Retinal pigment epithelial cell (primary cell): ENCODE data around the gene PCAT7.
A peak's percentile ranks its signal among the peaks of the same experiment; 100 is the strongest.
"Not testable (repeated sequence)": the region's sequence is repeated elsewhere in the genome, so short reads cannot be mapped to it uniquely, and the experiment has no call there.

Experiments used
- DNase-seq: peaks from one replicate; pipeline ENCODE4 v3.0.0-alpha.2; 2010; ENCODE audit warnings: low read depth
- H3K4me3 ChIP-seq: 2 replicates; pipeline ENCODE4 v1.5.1; 2011; ENCODE audit warnings: mild to moderate bottlenecking, low read length, control low read depth, moderate library complexity
- CTCF ChIP-seq: conservative IDR thresholded peaks from 2 replicates; pipeline ENCODE4 v1.5.1; 2011; ENCODE audit warnings: low read depth, low read length, control low read depth, inconsistent platforms

The PCAT7 gene

GRCh38 chr9:94563548-94563947, 8.7 kb downstream of the PCAT7 start:
- peak; percentile 25 for TF ChIP-seq CTCF
- H3K4me3 ChIP-seq, result no peak overlapping the region
- DNase-seq, result peak; percentile 13

DNA sequence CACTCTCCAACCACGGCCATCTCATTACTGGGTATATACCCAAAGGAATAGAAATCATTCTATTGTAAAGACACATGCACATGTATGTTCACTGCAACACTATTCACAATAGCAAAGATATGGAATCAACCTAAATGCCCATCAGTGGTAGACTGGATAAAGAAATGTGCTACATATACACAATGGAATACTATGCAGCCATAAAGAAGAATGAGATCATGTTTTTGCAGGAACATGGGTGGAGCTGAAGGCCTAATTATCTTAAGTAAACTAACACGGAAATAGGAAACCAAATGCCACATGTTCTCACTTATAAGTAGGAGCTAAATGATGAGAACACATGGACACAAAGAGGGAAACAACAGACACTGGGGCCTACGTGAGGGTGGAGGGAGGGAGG, 9.4 kb downstream of the PCAT7 start:
- H3K4me3 ChIP-seq, DNase-seq: not testable (repeated sequence)

GRCh38 chr9:94566550-94566949, 11.7 kb downstream of the PCAT7 start:
- no peak for TF ChIP-seq CTCF
- DNase-seq, result no peak
- no peak overlapping the region for H3K4me3 ChIP-seq

DNA sequence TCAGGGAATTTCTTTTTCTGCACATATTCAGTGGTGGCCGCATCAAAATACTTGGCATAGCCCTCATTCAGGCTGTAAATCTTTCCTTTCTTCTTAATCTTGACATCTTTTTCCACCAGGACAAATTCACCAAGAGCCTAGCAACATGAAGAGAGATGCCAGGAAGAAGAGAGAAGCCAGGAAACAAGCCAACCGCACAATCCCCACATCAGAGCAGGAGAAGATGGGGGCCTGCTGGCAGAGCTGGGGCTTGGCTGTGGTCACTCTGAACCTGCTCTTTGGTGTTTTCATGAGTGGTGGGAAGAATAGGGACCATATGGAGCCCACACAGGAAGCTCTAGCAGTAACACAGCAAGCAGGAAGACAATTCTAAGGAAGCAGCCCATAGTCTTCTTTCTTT, 12.4 kb downstream of the PCAT7 start:
- no peak overlapping the region for H3K4me3 ChIP-seq
- no peak for DNase-seq
- TF ChIP-seq CTCF, result no peak

GRCh38 chr9:94568250-94568889, 13.5 kb downstream of the PCAT7 start:
- TF ChIP-seq CTCF, result no peak
- no peak overlapping the region for H3K4me3 ChIP-seq
- DNase-seq, result no peak

DNA sequence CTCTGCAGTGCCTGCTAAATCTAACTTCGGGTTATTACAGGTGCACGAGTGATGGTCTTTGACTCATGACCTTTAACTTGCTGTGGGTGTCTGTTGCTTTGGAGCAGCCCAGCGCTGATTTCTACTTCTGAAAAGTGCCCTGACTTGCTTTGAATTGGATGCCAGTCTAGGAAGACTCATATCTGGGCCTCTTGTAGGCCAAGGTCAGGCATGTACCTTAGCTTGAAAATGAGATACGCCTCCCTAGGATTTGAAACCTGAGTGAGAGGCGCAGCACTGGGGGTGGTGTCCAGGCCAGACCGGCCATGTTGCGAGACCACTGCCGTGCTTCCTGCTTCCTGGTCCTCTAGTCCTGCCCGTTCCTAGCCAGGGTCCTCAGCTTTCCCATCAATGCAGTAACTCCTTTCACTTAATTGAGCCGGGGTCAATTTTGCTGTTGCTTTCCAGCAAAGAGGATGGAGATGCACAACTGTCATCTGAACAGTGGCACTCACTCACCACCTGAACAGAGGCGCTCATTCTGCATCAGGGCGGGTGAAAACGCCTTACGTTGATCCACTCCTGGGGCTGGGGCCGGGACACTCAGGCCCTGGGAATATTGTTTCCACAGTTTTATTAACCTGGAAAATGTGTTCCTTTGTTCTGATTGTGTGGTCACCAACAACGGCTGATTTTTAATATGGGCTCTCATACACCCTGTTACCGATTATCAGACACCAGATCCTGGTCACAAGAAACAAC, 14.3 kb downstream of the PCAT7 start:
- no peak overlapping the region for H3K4me3 ChIP-seq
- TF ChIP-seq CTCF, result no peak
- no peak for DNase-seq

- H3K4me3 ChIP-seq, result no peak overlapping the region
- no peak for DNase-seq
- no peak for TF ChIP-seq CTCF
These were observed 21.2 kb downstream of the PCAT7 start for GRCh38 chr9:94576131-94576530.
